Activated T-cell treated with anti-CD3 and anti-CD28 coated beads, Interleukin-2, amount 50 U/mL, for 48 hours (primary cell): ENCODE measurements around the gene PIWIL4.
"Not testable (repeated sequence)": the region's sequence is repeated elsewhere in the genome, so short reads cannot be mapped to it uniquely, and the experiment has no call there.

ENCODE experiments used
- DNase-seq, 2 experiments: peaks; one replicate each; pipeline ENCODE4 v3.0.0-alpha.2; 2020

PIWIL4 gene

GRCh38 chr11:94586546-94586945 is 19.4 kb downstream of the PIWIL4 start:
- DNase-seq = no peak

- no peak for DNase-seq
Measured at GRCh38 chr11:94586978-94587377, 19.8 kb downstream of the PIWIL4 start.

GRCh38 chr11:94588366-94588942 is 21.3 kb downstream of the PIWIL4 start:
- DNase-seq = no peak

- no peak for DNase-seq
Measured at GRCh38 chr11:94590352-94591041, 23.3 kb downstream of the PIWIL4 start.

- no peak for DNase-seq
Measured at GRCh38 chr11:94593030-94593429, 25.9 kb downstream of the PIWIL4 start.

- no peak for DNase-seq
Measured at GRCh38 chr11:94595076-94595475, 27.9 kb downstream of the PIWIL4 start.

- DNase-seq = no peak
Measured at GRCh38 chr11:94597896-94598295, 30.7 kb downstream of the PIWIL4 start.

- DNase-seq = no peak
Measured at GRCh38 chr11:94599510-94599909, 32.3 kb downstream of the PIWIL4 start.

- peak; percentile 62 to 68 for DNase-seq
Measured at GRCh38 chr11:94602430-94603372, 35.5 kb downstream of the PIWIL4 start.

GRCh38 chr11:94603587-94603986 is 36.4 kb downstream of the PIWIL4 start:
- no peak for DNase-seq

GRCh38 chr11:94604482-94604881 is 37.3 kb downstream of the PIWIL4 start:
- no peak for DNase-seq

GRCh38 chr11:94613120-94613519 is 46.0 kb downstream of the PIWIL4 start:
- DNase-seq = no peak

GRCh38 chr11:94623120-94623735 is 56.1 kb downstream of the PIWIL4 start:
- DNase-seq = peak; percentile 48 to 58

GRCh38 chr11:94625422-94625821 is 58.3 kb downstream of the PIWIL4 start:
- not testable (repeated sequence) for DNase-seq

GRCh38 chr11:94627003-94627560 is 59.9 kb downstream of the PIWIL4 start:
- DNase-seq = not testable (repeated sequence)

- no peak for DNase-seq
Measured at GRCh38 chr11:94629741-94630140, 62.6 kb downstream of the PIWIL4 start.

- no peak for DNase-seq
Measured at GRCh38 chr11:94630221-94630620, 63.1 kb downstream of the PIWIL4 start.

GRCh38 chr11:94632356-94632755 is 65.2 kb downstream of the PIWIL4 start:
- no peak for DNase-seq

GRCh38 chr11:94635072-94635471 is 67.9 kb downstream of the PIWIL4 start:
- no peak for DNase-seq

- no peak for DNase-seq
Measured at GRCh38 chr11:94636388-94636949, 69.3 kb downstream of the PIWIL4 start.

GRCh38 chr11:94638301-94638901 is 71.2 kb downstream of the PIWIL4 start:
- no peak for DNase-seq

- no peak for DNase-seq
Measured at GRCh38 chr11:94638902-94639373, 71.8 kb downstream of the PIWIL4 start.
